Neuronal stem cell (in vitro differentiated cells): ENCODE results near the gene RPEL1.
"Not testable (repeated sequence)": the region's sequence is repeated elsewhere in the genome, so short reads cannot be mapped to it uniquely, and the experiment has no call there.

Source experiments
- DNase-seq: peaks from one replicate; pipeline ENCODE4 v3.0.0-alpha.2; 2013; ENCODE audit warnings: low spot score
- H2AFZ ChIP-seq: one replicate; pipeline ENCODE4 v1.6.1; 2013; ENCODE audit warnings: mild to moderate bottlenecking, low read length, inconsistent platforms
- H2AK5ac ChIP-seq: 2 replicates; pipeline ENCODE4 v1.6.1; 2013; ENCODE audit warnings: low read depth, mild to moderate bottlenecking, inconsistent platforms, low read length, moderate library complexity, mixed read lengths
- H2BK120ac ChIP-seq: 2 replicates; pipeline ENCODE4 v1.6.1; 2013; ENCODE audit warnings: low read depth, mild to moderate bottlenecking, inconsistent platforms, low read length, moderate library complexity, mixed read lengths
- H2BK12ac ChIP-seq: one replicate; pipeline ENCODE4 v1.6.1; 2013; ENCODE audit warnings: low read length, inconsistent platforms
- H2BK15ac ChIP-seq: 2 replicates; pipeline ENCODE4 v1.6.1; 2013; ENCODE audit warnings: mild to moderate bottlenecking, low read length, inconsistent platforms, mixed read lengths
- H2BK5ac ChIP-seq: one replicate; pipeline ENCODE4 v1.6.1; 2013; ENCODE audit warnings: inconsistent platforms, mild to moderate bottlenecking, low read length, moderate library complexity
- H3K14ac ChIP-seq: one replicate; pipeline ENCODE4 v1.6.1; 2013; ENCODE audit warnings: low read length, inconsistent platforms
- H3K18ac ChIP-seq: 2 replicates; pipeline ENCODE4 v1.6.1; 2013; ENCODE audit warnings: low read length, inconsistent platforms
- H3K23ac ChIP-seq: 2 replicates; pipeline ENCODE4 v1.6.1; 2013; ENCODE audit warnings: low read depth, mild to moderate bottlenecking, mixed read lengths, low read length, inconsistent platforms; ENCODE audit not compliant: poor library complexity
- H3K27ac ChIP-seq: replicated peaks from 3 replicates; pipeline ENCODE4 v1.5.1; 2013; ENCODE audit warnings: low read length, inconsistent platforms
- H3K27me3 ChIP-seq, 3 experiments: 2 replicates each; pipeline ENCODE4 v1.6.1; 2013; ENCODE audit warnings: low read length in 3 of 3, mild to moderate bottlenecking in 2 of 3, inconsistent platforms in 1 of 3, low read depth in 1 of 3, mixed read lengths in 1 of 3, moderate library complexity in 1 of 3; ENCODE audit not compliant: control insufficient read depth in 3 of 3, insufficient read depth in 3 of 3
- H3K36me3 ChIP-seq, 2 donors: replicated peaks in 1 of 2; 2 replicates each; pipeline ENCODE4 v1.6.1; 2013; ENCODE audit warnings: low read length in 2 of 2; ENCODE audit not compliant: control insufficient read depth in 2 of 2, insufficient read depth in 2 of 2
- H3K4ac ChIP-seq: 2 replicates; pipeline ENCODE4 v1.6.1; 2013; ENCODE audit warnings: inconsistent platforms, mild to moderate bottlenecking, low read length, moderate library complexity
- H3K4me1 ChIP-seq, 2 donors: 1 replicate in 1 of 2; 2 replicates in 1 of 2; pipeline ENCODE4 v1.6.1; 2013; ENCODE audit warnings: low read length in 2 of 2, low read depth in 1 of 2; ENCODE audit not compliant: control insufficient read depth in 2 of 2, insufficient read depth in 1 of 2
- H3K4me2 ChIP-seq: one replicate; pipeline ENCODE4 v1.6.1; 2013; ENCODE audit warnings: mild to moderate bottlenecking, low read length, inconsistent platforms; ENCODE audit not compliant: insufficient read depth, poor library complexity, severe bottlenecking
- H3K4me3 ChIP-seq, 2 donors: 2 replicates each; pipeline ENCODE4 v1.5.1; 2013; ENCODE audit warnings: low read length in 2 of 2, mild to moderate bottlenecking in 2 of 2, inconsistent platforms in 1 of 2, moderate library complexity in 1 of 2
- H3K79me1 ChIP-seq: one replicate; pipeline ENCODE4 v1.6.1; 2013; ENCODE audit warnings: low read depth, mild to moderate bottlenecking, inconsistent platforms, low read length, moderate library complexity
- H3K9ac ChIP-seq: one replicate; pipeline ENCODE4 v1.6.1; 2013; ENCODE audit warnings: mild to moderate bottlenecking, low read depth, low read length, inconsistent platforms; ENCODE audit not compliant: poor library complexity
- H3K9me3 ChIP-seq, 2 donors: replicated peaks in 1 of 2; 2 replicates each; pipeline versions ENCODE3 to v1.6.1; 2013; ENCODE audit warnings: low read length in 2 of 2, mild to moderate bottlenecking in 2 of 2, inconsistent platforms in 1 of 2, low read depth in 1 of 2, mixed read lengths in 1 of 2, moderate library complexity in 1 of 2; ENCODE audit not compliant: control insufficient read depth in 2 of 2, insufficient read depth in 1 of 2
- H4K8ac ChIP-seq: one replicate; pipeline ENCODE4 v1.6.1; 2013; ENCODE audit warnings: low read depth, mild to moderate bottlenecking, inconsistent platforms, low read length, moderate library complexity
- H4K91ac ChIP-seq: one replicate; pipeline ENCODE4 v1.6.1; 2013; ENCODE audit warnings: low read length, low read depth, mild to moderate bottlenecking, inconsistent platforms; ENCODE audit not compliant: poor library complexity
- WGBS, 2 donors: extraction: QIAGEN DNeasy Blood & Tissue Kit; methylation state at CpG; one replicate each; pipeline ENCODE4 v1.1.7; 2013; ENCODE audit warnings: missing lambda C conversion rate in 2 of 2, mixed read lengths in 1 of 2; ENCODE audit not compliant: insufficient read length in 2 of 2, insufficient replicate concordance in 1 of 2; ENCODE audit errors: extremely low coverage in 2 of 2; 5-methylcytosine and 5-hydroxymethylcytosine counted together

The RPEL1 gene

GRCh38 chr10:103207643-103208042 is 38.0 kb upstream of the RPEL1 start:
- not testable (repeated sequence) for H2AFZ ChIP-seq, H2BK5ac ChIP-seq, H3K4ac ChIP-seq, DNase-seq, H3K27ac ChIP-seq, H3K9ac ChIP-seq, H3K4me3 ChIP-seq, H3K14ac ChIP-seq, H2BK15ac ChIP-seq, H2BK120ac ChIP-seq, H3K9me3 ChIP-seq, H4K91ac ChIP-seq, H2AK5ac ChIP-seq, H3K27me3 ChIP-seq, H2BK12ac ChIP-seq, H3K79me1 ChIP-seq, H3K36me3 ChIP-seq, H3K23ac ChIP-seq
- Histone ChIP-seq H3K18ac (peak overlapping the region; percentile 40), H3K4me2 (peak overlapping the region; percentile 14), H4K8ac (peak overlapping the region; percentile 27), H3K4me1 (peaks cover 7 to 17% of the 10 kb centered on the region in 2 donors)
- no CpG with 5 or more reads among the region's 3 CpGs for WGBS, 2 donors

- not testable (repeated sequence) for H2AFZ ChIP-seq, H4K91ac ChIP-seq, H2BK120ac ChIP-seq, H3K36me3 ChIP-seq, H2BK12ac ChIP-seq, H3K4me3 ChIP-seq, H3K27ac ChIP-seq, H3K14ac ChIP-seq, H3K4ac ChIP-seq, H3K23ac ChIP-seq, DNase-seq, H3K4me2 ChIP-seq, H3K9ac ChIP-seq, H2AK5ac ChIP-seq, H2BK5ac ChIP-seq, H4K8ac ChIP-seq, H3K79me1 ChIP-seq, H2BK15ac ChIP-seq, H3K18ac ChIP-seq, H3K9me3 ChIP-seq, H3K27me3 ChIP-seq
- no CpG with 5 or more reads among the region's 4 CpGs for WGBS, 2 donors
- peaks cover 1 to 11% of the 10 kb centered on the region in 2 donors for H3K4me1 ChIP-seq
These were observed 35.4 kb upstream of the RPEL1 start for GRCh38 chr10:103210262-103210661.

- Histone ChIP-seq H3K4me1 (peaks cover 2 to 8% of the 10 kb centered on the region in 2 donors), H3K18ac (peak overlapping the region; percentile 76), H3K4me2 (no peak overlapping the region), H3K79me1 (no peaks in the 10 kb centered on the region), H3K36me3 (no peaks in the 10 kb centered on the region), H4K8ac (no peak overlapping the region), H3K9me3 (peaks cover 0 to 1% of the 10 kb centered on the region in 2 donors), H2AK5ac (no peak overlapping the region), H2BK120ac (no peak overlapping the region), H2AFZ (no peak overlapping the region), H2BK5ac (no peak overlapping the region), H3K27ac (peak overlapping the region; percentile 31), H3K14ac (no peak overlapping the region), H4K91ac (no peak overlapping the region), H2BK12ac (no peak overlapping the region), H2BK15ac (no peak overlapping the region), H3K23ac (no peak overlapping the region), H3K27me3 (no peaks in the 10 kb centered on the region), H3K9ac (no peak overlapping the region), H3K4me3 (no peak overlapping the region), H3K4ac (no peak overlapping the region)
- DNase-seq: no peak
- no CpG with 5 or more reads among the region's 5 CpGs for WGBS, 2 donors
These were observed 30.1 kb upstream of the RPEL1 start for GRCh38 chr10:103215601-103216000.

- H3K9ac ChIP-seq, H2AK5ac ChIP-seq, H3K36me3 ChIP-seq, H2BK12ac ChIP-seq, H3K4ac ChIP-seq, H3K23ac ChIP-seq, H2BK5ac ChIP-seq, H3K4me2 ChIP-seq, H2AFZ ChIP-seq, H3K18ac ChIP-seq, H3K27me3 ChIP-seq, H3K4me1 ChIP-seq, H2BK120ac ChIP-seq, H3K14ac ChIP-seq, H3K4me3 ChIP-seq, H3K79me1 ChIP-seq, H4K91ac ChIP-seq, H4K8ac ChIP-seq, H3K9me3 ChIP-seq, H2BK15ac ChIP-seq, DNase-seq: not testable (repeated sequence)
- whole genome bisulfite sequencing, 2 donors: no CpG with 5 or more reads among the region's 4 CpGs
- peak overlapping the region; percentile 32 for H3K27ac ChIP-seq
These were observed 29.3 kb upstream of the RPEL1 start for GRCh38 chr10:103216362-103216761.
